ENCODE measurements around the gene PEMT.

Gene PEMT

GRCh38 chr17:17514993-17515933, 76.2 kb downstream of the PEMT start:
- Histone ChIP-seq H3K27ac (replicated peaks) (no peak overlapping the region), H3K4me3 (replicated peaks; ENCODE audit: insufficient read depth, low read length) (no peak overlapping the region), H3K27me3 (ENCODE audit: insufficient read depth, poor library complexity, severe bottlenecking) (no peaks in the 10 kb centered on the region)
- DNase-seq (ENCODE audit: low read depth in 1 of 2, low spot score in 1 of 2), result no peak
- TF ChIP-seq POLR2AphosphoS5 (IDR thresholded peaks at IDR 0.05; ENCODE audit: low read depth), result no peak
- TF ChIP-seq SPI1 (IDR thresholded peaks at IDR 0.05; ENCODE audit: borderline replicate concordance, low read depth), result no peak
- no peak for TF ChIP-seq REST (IDR thresholded peaks at IDR 0.05; ENCODE audit: insufficient replicate concordance, low read depth)
- no peak for TF ChIP-seq GABPA (IDR thresholded peaks at IDR 0.05; ENCODE audit: low read depth)
- no peak for TF ChIP-seq CTCF (IDR thresholded peaks at IDR 0.05; ENCODE audit: insufficient read depth, low read length)

GRCh38 chr17:17514361-17514992, 77.0 kb downstream of the PEMT start:
- TF ChIP-seq POLR2AphosphoS5 (IDR thresholded peaks at IDR 0.05; ENCODE audit: low read depth) (no peak), GABPA (IDR thresholded peaks at IDR 0.05; ENCODE audit: low read depth) (no peak), REST (IDR thresholded peaks at IDR 0.05; ENCODE audit: insufficient replicate concordance, low read depth) (no peak), CTCF (IDR thresholded peaks at IDR 0.05; ENCODE audit: insufficient read depth, low read length) (no peak), SPI1 (IDR thresholded peaks at IDR 0.05; ENCODE audit: borderline replicate concordance, low read depth) (no peak)
- no peak for DNase-seq (ENCODE audit: low read depth in 1 of 2, low spot score in 1 of 2)
- H3K27ac ChIP-seq (replicated peaks), result no peak overlapping the region
- H3K4me3 ChIP-seq (replicated peaks; ENCODE audit: insufficient read depth, low read length), result no peak overlapping the region
- H3K27me3 ChIP-seq (ENCODE audit: insufficient read depth, poor library complexity, severe bottlenecking), result no peaks in the 10 kb centered on the region

GRCh38 chr17:17513626-17514025, 77.9 kb downstream of the PEMT start:
- Histone ChIP-seq H3K4me3 (replicated peaks; ENCODE audit: insufficient read depth, low read length) (no peak overlapping the region), H3K27me3 (ENCODE audit: insufficient read depth, poor library complexity, severe bottlenecking) (no peaks in the 10 kb centered on the region), H3K27ac (replicated peaks) (no peak overlapping the region)
- no peak for DNase-seq (ENCODE audit: low read depth in 1 of 2, low spot score in 1 of 2)
- TF ChIP-seq CTCF (IDR thresholded peaks at IDR 0.05; ENCODE audit: insufficient read depth, low read length), result no peak
- no peak for TF ChIP-seq SPI1 (IDR thresholded peaks at IDR 0.05; ENCODE audit: borderline replicate concordance, low read depth)
- TF ChIP-seq REST (IDR thresholded peaks at IDR 0.05; ENCODE audit: insufficient replicate concordance, low read depth), result no peak
- TF ChIP-seq POLR2AphosphoS5 (IDR thresholded peaks at IDR 0.05; ENCODE audit: low read depth), result no peak
- TF ChIP-seq GABPA (IDR thresholded peaks at IDR 0.05; ENCODE audit: low read depth), result no peak
